Right lobe of liver (tissue), 4 donors: Measurements from ENCODE around the gene INPPL1.

ENCODE experiments used
- POLR2A ChIP-seq: fragments of 450-650 bp; IDR thresholded peaks from one replicate; pipeline ENCODE4 v1.6.1; 2017; ENCODE audit warnings: antibody characterized with exemption, mild to moderate bottlenecking
- TF ChIP-seq, protein P1 (sequence below), 4 donors: fragments of 200-600 bp in 3 of 4; fragments of 450-650 bp in 1 of 4; IDR thresholded peaks; one replicate each; pipeline versions ENCODE4 v1.5.1 to v1.8.0; 2016 to 2022; ENCODE audit warnings: antibody characterized with exemption in 4 of 4, mild to moderate bottlenecking in 2 of 4
- donor health status: DM: no; HTN: no; CAD: no.
- donor health status: DM: no; HTN: no; CAD: no.
- donor health status: DM: no; HTN: yes; CAD: no.

DNA sequence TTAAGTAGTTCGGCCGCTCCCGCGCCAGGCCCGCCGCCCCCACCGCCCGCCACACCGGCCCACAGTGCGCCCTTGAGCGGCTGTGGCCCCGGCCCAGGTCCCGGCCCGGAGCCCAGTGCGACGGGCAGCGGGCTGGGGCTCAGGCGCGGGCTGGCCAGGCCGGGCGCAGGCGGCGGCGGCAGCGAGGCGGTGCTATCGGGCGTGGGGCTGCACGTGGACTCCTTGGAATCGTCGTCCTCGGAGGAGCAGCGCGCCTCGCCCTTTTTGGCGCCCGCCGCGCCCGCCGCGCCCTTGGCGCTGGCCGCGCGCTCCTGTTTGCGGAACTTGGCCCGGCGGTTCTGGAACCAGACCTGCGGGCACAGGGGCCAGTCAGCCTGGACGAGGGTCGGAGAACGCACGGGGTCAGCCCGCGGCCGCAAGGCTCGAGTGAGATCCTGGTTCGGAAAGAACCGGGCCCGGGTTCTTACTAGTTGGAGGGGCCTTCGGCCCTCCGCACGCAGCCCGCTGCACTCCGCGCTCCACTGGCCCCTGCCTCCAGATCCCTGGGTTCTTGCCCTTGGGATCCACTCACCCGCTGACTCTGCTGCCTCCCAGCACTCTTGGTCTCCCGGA lies 15.4 kb downstream of the INPPL1 start:
- TF ChIP-seq POLR2A = no peak
- TF ChIP-seq, protein P1, sequence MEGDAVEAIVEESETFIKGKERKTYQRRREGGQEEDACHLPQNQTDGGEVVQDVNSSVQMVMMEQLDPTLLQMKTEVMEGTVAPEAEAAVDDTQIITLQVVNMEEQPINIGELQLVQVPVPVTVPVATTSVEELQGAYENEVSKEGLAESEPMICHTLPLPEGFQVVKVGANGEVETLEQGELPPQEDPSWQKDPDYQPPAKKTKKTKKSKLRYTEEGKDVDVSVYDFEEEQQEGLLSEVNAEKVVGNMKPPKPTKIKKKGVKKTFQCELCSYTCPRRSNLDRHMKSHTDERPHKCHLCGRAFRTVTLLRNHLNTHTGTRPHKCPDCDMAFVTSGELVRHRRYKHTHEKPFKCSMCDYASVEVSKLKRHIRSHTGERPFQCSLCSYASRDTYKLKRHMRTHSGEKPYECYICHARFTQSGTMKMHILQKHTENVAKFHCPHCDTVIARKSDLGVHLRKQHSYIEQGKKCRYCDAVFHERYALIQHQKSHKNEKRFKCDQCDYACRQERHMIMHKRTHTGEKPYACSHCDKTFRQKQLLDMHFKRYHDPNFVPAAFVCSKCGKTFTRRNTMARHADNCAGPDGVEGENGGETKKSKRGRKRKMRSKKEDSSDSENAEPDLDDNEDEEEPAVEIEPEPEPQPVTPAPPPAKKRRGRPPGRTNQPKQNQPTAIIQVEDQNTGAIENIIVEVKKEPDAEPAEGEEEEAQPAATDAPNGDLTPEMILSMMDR (IDR thresholded peaks at IDR 0.05) = no peak
